Medulla oblongata (tissue), 1 donor: ENCODE measurements around the gene NR4A2.

Source experiments
- DNase-seq: peaks from one replicate; pipeline ENCODE4 v3.0.0-alpha.2; 2015; ENCODE audit errors: extremely low spot score

Gene NR4A2

GRCh38 chr2:156332534-156333273, at the start of gene NR4A2:
Gene NR4A2, minus strand, starts transcription at chr2:156332721. Its CDS starts 2,535 bp downstream, at chr2:156330186.
- peak; percentile 95 for DNase-seq

- DNase-seq: no peak
These were observed 47.7 kb upstream of the NR4A2 start for GRCh38 chr2:156380117-156380645.

- DNase-seq: no peak
These were observed 47.2 kb upstream of the NR4A2 start for GRCh38 chr2:156379714-156380113.

- DNase-seq: no peak
These were observed 46.5 kb upstream of the NR4A2 start for GRCh38 chr2:156379071-156379470.

GRCh38 chr2:156366753-156367152, 34.2 kb upstream of the NR4A2 start:
- DNase-seq: no peak

- no peak for DNase-seq
These were observed 30.6 kb upstream of the NR4A2 start for GRCh38 chr2:156363141-156363540.

GRCh38 chr2:156356014-156356754, 23.7 kb upstream of the NR4A2 start:
- DNase-seq: no peak

GRCh38 chr2:156352911-156353310, 20.4 kb upstream of the NR4A2 start:
- DNase-seq: no peak

- no peak for DNase-seq
These were observed 18.0 kb upstream of the NR4A2 start for GRCh38 chr2:156350374-156351142.

GRCh38 chr2:156349605-156350004, 17.1 kb upstream of the NR4A2 start:
- DNase-seq: no peak

GRCh38 chr2:156349161-156349560, 16.6 kb upstream of the NR4A2 start:
- DNase-seq: no peak

- no peak for DNase-seq
These were observed 14.9 kb upstream of the NR4A2 start for GRCh38 chr2:156347431-156347830.

GRCh38 chr2:156346731-156347130, 14.2 kb upstream of the NR4A2 start:
- no peak for DNase-seq

GRCh38 chr2:156345582-156345981, 13.1 kb upstream of the NR4A2 start:
- DNase-seq: no peak

- DNase-seq: peak; percentile 21
These were observed 11.4 kb upstream of the NR4A2 start for GRCh38 chr2:156343940-156344301.

GRCh38 chr2:156343096-156343939, 10.8 kb upstream of the NR4A2 start:
- peak; percentile 32 for DNase-seq

- DNase-seq: peak; percentile 96
These were observed 10.0 kb upstream of the NR4A2 start for GRCh38 chr2:156342254-156343095.

- peak; percentile 93 for DNase-seq
These were observed 9.1 kb upstream of the NR4A2 start for GRCh38 chr2:156341452-156342253.

- peak; percentile 60 for DNase-seq
These were observed 8.4 kb upstream of the NR4A2 start for GRCh38 chr2:156340804-156341451.
